ENCODE data around the gene DAG1.

Gene DAG1

GRCh38 chr3:49469936-49470713 lies at the start of gene DAG1:
DAG1 (plus strand) TSS chr3:49470267; CDS start chr3:49510535, 40,268 bp downstream.
- DNase-seq (ENCODE audit: low read depth, low spot score) = peak; percentile 71

GRCh38 chr3:49421890-49422378 lies 48.1 kb upstream of the DAG1 start:
- DNase-seq (ENCODE audit: low read depth, low spot score) = no peak

- DNase-seq (ENCODE audit: low read depth, low spot score) = no peak
Observed at GRCh38 chr3:49422379-49423248, 47.5 kb upstream of the DAG1 start, which contains the start of gene AMT. AMT (minus strand) TSS chr3:49422473; CDS start chr3:49422450, 23 bp downstream.

GRCh38 chr3:49424816-49425215 lies 45.3 kb upstream of the DAG1 start:
- no peak for DNase-seq (ENCODE audit: low read depth, low spot score)

GRCh38 chr3:49427586-49427985 lies 42.5 kb upstream of the DAG1 start:
- no peak for DNase-seq (ENCODE audit: low read depth, low spot score)

- no peak for DNase-seq (ENCODE audit: low read depth, low spot score)
Observed at GRCh38 chr3:49428752-49429080, 41.4 kb upstream of the DAG1 start.

GRCh38 chr3:49434731-49435130 lies 35.3 kb upstream of the DAG1 start:
- DNase-seq (ENCODE audit: low read depth, low spot score) = no peak

GRCh38 chr3:49445391-49445790 lies 24.7 kb upstream of the DAG1 start:
- no peak for DNase-seq (ENCODE audit: low read depth, low spot score)

- no peak for DNase-seq (ENCODE audit: low read depth, low spot score)
Observed at GRCh38 chr3:49453621-49454020, 16.4 kb upstream of the DAG1 start.

GRCh38 chr3:49454458-49454857 lies 15.6 kb upstream of the DAG1 start:
- no peak for DNase-seq (ENCODE audit: low read depth, low spot score)

GRCh38 chr3:49454898-49455681 lies 15.0 kb upstream of the DAG1 start:
- DNase-seq (ENCODE audit: low read depth, low spot score) = no peak

GRCh38 chr3:49456466-49456865 lies 13.6 kb upstream of the DAG1 start:
- no peak for DNase-seq (ENCODE audit: low read depth, low spot score)

GRCh38 chr3:49460188-49460890 lies 9.7 kb upstream of the DAG1 start:
- DNase-seq (ENCODE audit: low read depth, low spot score) = no peak

- no peak for DNase-seq (ENCODE audit: low read depth, low spot score)
Observed at GRCh38 chr3:49460956-49461355, 9.1 kb upstream of the DAG1 start.

- DNase-seq (ENCODE audit: low read depth, low spot score) = no peak
Observed at GRCh38 chr3:49461443-49462171, 8.5 kb upstream of the DAG1 start.

GRCh38 chr3:49462222-49462621 lies 7.8 kb upstream of the DAG1 start:
- DNase-seq (ENCODE audit: low read depth, low spot score) = no peak

- DNase-seq (ENCODE audit: low read depth, low spot score) = no peak
Observed at GRCh38 chr3:49465270-49466034, 4.6 kb upstream of the DAG1 start.

GRCh38 chr3:49466085-49466484 lies 4.0 kb upstream of the DAG1 start:
- no peak for DNase-seq (ENCODE audit: low read depth, low spot score)

GRCh38 chr3:49469037-49469935 lies 781 bp upstream of the DAG1 start:
- DNase-seq (ENCODE audit: low read depth, low spot score) = no peak
